Panc1 (cell line): ENCODE measurements around the gene GATC.

Experiments used
- CTCF ChIP-seq: fragments of 450-650 bp; IDR thresholded peaks from 2 replicates; pipeline ENCODE4 v1.5.1; 2017; ENCODE audit warnings: mild to moderate bottlenecking
- POLR2AphosphoS5 ChIP-seq: IDR thresholded peaks from 2 replicates; pipeline ENCODE4 v1.6.1; 2012; ENCODE audit warnings: mild to moderate bottlenecking, low read depth, low read length, moderate library complexity
- REST ChIP-seq, 2 experiments: IDR thresholded peaks; 2 replicates each; pipeline ENCODE4 v1.6.1; 2011 to 2012; ENCODE audit warnings: low read depth in 2 of 2, control low read depth in 1 of 2, low read length in 1 of 2, mild to moderate bottlenecking in 1 of 2, moderate library complexity in 1 of 2; ENCODE audit not compliant: insufficient read depth in 1 of 2
- TCF7L2 ChIP-seq: IDR thresholded peaks from 2 replicates; pipeline ENCODE4 v1.6.1; 2011; ENCODE audit warnings: mild to moderate bottlenecking, low read depth, low read length, inconsistent platforms

- TF ChIP-seq CTCF (no peak), TCF7L2 (no peak), REST (IDR thresholded peaks at IDR 0.05; ENCODE audit: insufficient read depth in 1 of 2, low read depth in 2 of 2, low read length in 1 of 2) (no peak), POLR2AphosphoS5 (no peak)
These were observed 32.1 kb upstream of the GATC start for GRCh38 chr12:120413901-120414695.
